GM19025 (cell line): ENCODE data around the gene KSR2.
"Not testable (repeated sequence)": the region's sequence is repeated elsewhere in the genome, so short reads cannot be mapped to it uniquely, and the experiment has no call there.

Experiments
- ATAC-seq: cut with Tn5 transposase; IDR thresholded peaks from one replicate; pipeline ENCODE4 v1.9.1; 2021; ENCODE audit warnings: mild to moderate bottlenecking, low read depth, moderate library complexity; ENCODE audit not compliant: unreplicated experiment

KSR2 gene

GRCh38 chr12:117861691-117862090 lies 107.1 kb downstream of the KSR2 start:
- no peak for ATAC-seq

GRCh38 chr12:117860787-117861290 lies 108.0 kb downstream of the KSR2 start:
- ATAC-seq: not testable (repeated sequence)

DNA sequence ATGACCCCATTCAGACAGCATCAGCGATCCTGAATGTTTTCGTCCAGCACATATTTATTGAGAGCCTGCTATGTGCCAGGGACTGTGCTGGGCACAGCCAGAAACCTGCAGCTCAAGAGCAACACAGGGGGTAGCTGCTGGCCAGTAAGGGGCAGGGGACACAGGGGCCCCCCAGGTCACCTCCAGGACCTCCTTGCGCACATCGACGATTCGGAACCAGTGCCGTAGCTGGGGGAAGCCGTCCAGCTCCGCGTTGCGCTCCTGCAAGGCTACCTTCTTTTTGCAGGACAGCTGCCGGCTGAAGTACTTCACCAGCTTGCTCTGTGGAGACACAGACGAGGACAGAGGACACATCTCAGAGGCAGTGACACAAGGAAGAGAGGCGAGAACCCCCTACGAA lies 108.7 kb downstream of the KSR2 start:
- ATAC-seq: no peak

DNA sequence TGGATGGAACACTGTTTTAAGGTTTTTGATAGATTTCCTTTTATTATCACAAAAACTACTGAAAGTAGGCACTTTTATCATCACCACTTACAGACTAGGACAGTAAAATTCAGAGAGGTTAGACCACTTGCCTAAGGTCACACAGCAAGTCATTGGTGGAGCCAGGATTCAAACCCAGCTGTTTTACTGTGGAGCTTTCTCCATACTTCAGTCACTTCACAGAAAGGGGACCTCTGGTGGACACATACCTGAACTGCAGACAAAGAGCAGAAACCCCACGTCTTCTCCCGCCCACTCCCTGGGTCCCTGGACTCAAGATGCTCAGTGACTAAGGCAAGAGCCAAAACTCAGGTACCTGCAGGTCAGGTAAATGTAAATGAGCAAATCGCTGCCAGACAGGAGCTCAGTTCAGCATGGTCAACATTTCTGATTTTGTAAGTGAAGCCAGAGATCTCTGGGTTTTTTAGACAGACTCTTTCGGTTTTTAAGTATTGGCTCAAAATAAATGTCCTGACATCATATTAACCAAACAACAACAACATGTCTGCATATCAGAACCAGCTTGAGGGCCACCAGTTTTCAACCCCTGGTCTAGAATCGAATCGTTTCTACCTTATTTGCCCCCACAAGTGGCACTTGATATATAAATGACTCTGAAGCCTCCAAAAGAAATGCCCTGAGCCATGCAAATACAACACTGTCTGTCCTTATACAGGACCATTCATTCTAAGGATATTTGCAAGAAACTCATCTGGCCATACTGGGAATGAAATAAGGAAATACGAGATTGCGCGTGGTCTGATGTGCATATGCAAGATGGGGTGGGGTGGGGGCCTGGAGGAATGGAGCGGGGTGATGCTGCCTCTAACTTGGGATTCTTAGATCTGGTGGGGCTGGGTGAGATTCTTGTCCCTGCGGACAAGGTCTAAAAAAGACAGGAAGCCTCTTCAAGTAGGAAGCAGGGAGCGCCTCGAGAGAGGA lies 110.9 kb downstream of the KSR2 start:
- no peak for ATAC-seq

GRCh38 chr12:117857139-117857538 lies 111.7 kb downstream of the KSR2 start:
- not testable (repeated sequence) for ATAC-seq

DNA sequence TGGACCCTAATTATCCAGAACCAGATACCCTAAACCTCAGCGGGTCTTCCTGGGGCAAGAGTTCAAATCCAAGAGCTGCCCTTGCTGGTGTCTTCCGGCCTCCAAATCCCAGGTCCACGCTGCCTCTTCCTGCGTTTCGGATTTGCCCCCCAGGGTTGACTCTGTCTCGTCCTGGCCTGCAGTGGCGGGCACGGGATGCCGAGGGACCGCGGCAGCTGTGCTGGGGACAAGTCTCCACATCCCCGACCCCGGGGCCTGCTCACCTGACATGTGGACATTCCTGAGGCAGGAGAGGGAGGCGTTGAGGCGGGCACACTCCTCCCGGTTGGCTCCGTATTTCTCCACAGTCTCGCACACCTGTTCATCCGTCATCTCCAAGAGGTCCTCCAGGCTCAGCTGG lies 113.6 kb downstream of the KSR2 start:
- ATAC-seq: no peak

DNA sequence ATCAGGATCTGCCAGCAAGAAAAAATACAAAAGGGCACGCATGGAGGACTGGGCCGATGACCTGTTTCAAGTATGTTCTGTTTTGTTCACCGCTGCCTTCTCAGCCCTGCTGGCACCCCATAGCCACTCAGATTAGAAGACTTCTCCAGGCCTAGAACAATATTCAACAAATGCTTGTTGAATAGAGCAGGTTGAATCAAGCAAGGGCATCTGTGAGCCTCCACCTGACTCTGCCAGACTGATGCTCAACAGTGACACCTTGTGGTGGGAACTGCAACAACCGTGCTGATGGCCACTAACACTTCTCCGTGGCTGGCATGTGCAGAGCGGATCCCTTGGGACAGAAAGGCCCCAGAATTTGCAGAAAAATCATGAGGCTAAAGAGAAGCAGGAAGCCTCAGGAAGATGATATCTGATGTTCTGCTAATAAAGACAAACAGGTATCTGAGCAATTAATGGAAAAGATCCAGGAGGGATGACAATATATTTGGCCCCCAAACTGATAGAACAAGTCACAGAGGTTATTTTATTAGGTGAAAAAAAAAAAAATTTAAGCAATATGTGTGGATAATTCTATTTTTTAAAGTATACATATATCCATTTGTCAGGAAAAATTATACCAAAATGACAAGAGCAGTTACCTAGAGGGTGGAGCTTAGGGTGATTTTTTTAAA lies 114.3 kb downstream of the KSR2 start:
- ATAC-seq: no peak

DNA sequence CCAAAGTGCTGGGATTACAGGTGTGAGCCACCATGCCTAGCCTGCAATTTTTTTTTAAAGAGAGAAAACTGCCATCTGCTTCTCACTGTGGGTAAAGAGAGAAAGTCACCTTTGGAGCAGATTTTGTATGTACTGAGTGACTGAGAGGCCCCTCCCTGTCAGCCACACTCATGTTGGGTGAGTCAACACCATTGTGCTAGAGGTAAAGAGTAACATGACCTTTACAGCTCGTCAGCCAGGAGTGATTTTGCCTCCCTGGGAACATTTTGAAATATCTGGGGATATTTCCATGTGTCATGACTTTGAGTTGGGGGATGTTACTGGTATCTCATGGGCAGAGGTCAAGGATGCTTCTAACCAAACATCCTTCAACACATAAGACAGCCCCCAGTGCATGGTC lies 115.2 kb downstream of the KSR2 start:
- ATAC-seq: no peak

DNA sequence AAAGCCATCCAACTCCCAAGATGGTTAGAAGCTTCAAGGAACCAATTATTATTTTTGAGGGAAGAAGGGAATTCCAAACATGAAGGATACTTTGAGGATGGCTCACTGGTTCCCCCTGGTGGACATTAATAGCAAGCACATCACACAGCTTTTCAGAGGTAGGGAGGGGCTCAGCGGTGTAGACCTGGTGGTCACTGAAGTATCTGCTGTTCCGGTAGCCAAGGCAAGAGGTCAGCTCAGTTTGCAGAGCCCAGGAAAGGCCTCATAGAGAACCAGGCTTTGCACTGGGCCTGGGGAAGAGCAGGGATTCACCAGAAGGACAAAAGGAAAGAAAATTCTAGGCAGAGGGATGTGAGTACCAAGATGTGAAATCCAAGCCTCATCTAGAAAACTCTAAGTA lies 118.7 kb downstream of the KSR2 start:
- no peak for ATAC-seq

DNA sequence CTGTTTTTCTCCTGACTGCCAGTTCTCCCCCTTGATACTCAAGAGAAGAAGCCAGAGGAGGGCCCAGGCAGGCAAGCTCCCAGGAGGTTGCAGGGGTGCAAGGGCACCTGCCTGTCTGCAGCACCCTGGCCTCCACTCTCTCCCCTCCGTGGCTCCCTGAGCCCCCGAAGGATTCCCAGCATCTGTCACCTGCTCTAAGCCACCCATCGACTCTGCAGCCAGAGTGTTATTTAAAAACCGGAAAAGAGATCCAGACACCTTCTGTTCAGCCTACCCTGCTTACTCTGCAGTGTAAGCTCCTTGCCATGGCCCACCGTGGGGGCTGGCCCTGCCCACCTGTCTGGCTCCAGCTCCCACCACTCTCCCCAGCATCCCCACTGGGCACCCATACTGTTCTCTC lies 121.4 kb downstream of the KSR2 start:
- no peak for ATAC-seq

GRCh38 chr12:117845271-117845904 lies 123.4 kb downstream of the KSR2 start:
- ATAC-seq: no peak

DNA sequence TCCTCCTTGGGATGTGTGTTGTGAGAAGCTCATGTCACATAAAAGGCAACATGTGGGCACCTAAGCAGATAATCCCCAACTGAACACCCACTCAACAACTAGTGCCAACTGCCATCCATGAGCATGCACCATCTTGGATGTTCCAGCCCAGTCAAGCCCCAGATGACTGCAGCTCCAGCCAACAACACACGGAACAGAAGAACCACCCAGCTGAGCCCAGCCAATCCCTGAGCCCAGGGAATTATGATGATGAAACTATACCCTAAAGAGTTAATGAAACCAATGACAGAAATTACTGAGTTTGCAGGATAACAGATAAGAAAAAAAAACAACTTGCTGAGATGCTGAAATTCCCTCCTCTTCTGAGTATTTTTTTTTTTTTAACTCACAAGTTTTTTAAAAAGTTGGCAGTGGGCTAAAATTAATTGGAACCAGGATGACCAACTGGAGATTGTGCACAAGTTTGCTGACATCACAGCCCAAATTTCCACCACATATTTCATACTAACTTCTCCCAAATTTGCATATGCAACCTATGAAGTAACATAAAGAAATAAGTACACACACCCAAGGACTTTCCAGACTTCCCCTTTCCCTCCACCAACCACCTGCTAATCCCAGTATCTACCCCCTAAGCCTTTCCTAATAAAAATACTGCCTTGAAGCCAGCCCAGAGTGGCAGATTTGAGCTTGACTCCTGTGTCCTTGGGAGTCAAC lies 124.5 kb downstream of the KSR2 start:
- no peak for ATAC-seq

- no peak for ATAC-seq
Measured at GRCh38 chr12:117842630-117843029, 126.2 kb downstream of the KSR2 start.

DNA sequence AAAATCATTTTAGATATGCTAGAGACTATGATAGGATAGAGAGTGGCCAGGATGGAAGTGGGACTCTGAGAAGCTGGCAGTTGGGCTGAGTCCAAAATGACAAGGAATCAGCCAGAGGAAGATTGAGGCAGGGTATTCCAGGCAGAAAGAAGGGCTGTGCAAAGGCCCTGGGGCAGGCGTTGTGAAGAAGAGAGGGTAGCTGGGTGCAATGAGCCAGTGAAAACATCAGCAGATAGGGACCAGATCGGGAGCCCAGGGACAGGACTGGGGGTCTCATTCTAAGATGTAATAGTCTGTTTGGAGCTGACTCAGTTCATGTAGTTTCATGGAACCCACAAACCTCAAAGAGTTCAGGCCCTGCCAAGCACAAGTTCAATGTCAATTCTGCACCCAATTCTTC lies 126.6 kb downstream of the KSR2 start:
- no peak for ATAC-seq

GRCh38 chr12:117837737-117838050 lies 131.1 kb downstream of the KSR2 start:
- ATAC-seq: no peak

GRCh38 chr12:117836999-117837736 lies 131.6 kb downstream of the KSR2 start:
- ATAC-seq: no peak

- no peak for ATAC-seq
Measured at GRCh38 chr12:117836476-117836875, 132.3 kb downstream of the KSR2 start.

DNA sequence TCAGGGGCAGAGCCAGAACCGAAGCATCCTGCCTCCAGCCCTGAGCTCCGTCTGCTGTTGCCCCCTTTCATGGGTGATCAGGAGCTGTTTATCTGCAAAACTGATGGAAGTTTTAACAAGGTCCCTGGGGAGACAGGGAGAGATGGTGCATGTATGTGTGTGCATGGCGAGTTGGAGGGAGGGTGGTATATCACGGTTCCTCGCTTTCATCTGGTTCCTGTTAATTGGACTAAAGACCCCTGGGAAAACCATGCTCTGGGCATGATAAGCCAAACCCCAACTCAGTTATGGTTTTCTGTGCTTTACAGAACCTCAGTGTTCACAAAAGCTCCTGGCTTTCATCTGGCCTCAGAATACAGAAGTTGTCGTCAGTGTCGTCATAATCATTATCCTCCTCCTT lies 133.6 kb downstream of the KSR2 start:
- ATAC-seq: no peak

DNA sequence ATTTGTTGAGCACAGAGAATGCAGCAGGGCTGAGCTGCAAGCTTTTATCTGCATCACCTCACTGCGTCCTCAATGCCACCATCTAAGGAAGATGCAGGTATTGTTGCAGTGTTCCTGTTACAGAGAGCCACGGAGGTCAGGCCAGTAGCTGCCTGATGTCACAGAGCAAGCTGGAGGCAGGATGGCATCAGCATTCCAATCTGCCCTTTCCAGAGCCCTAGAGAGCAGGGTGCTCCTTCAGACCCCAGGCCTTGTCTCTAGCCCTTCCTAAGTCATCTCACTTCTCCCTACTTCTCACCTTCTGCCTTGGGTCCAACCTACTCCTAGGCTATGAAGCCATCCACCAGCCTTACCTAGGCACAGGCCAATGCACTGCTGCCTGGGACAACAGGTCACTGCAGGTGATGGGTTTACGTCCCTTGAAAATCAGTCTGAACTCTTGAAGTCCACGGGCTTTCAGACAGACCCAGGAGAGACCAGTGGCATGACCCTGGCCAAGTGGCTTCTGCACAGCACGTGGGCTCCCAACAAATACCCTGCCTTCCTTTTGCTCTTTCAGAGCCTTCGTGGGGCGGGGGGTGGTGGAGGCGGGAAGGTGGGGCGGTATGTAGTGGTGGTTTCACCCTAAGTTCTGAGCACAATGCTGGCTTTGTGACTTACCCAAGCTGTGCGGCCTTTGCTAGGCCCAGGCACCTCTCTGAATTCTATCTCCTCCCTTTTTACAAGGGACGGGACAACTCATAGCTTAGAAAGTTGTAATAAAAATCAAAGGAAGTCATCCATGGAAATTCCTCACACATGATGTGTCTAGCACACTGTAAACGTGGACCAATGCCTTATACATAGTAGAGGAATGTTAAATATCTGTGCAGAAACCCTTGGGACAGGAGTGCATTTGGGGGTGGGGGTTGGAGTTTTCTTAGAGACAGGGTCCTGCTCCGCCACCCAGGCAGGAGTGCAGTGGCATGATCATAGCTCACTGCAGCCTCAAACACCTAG lies 136.0 kb downstream of the KSR2 start:
- ATAC-seq: no peak
